NCI-H748 (cell line): ENCODE results near the gene ADGRD1.

ENCODE experiments used
- DNase-seq: peaks from one replicate; lab custom pipeline; 2025; ENCODE audit not compliant: unreplicated experiment; lab: John Stamatoyannopoulos, UW

The ADGRD1 gene

GRCh38 chr12:131005161-131006035, 51.7 kb downstream of the ADGRD1 start:
- no peak for DNase-seq

DNA sequence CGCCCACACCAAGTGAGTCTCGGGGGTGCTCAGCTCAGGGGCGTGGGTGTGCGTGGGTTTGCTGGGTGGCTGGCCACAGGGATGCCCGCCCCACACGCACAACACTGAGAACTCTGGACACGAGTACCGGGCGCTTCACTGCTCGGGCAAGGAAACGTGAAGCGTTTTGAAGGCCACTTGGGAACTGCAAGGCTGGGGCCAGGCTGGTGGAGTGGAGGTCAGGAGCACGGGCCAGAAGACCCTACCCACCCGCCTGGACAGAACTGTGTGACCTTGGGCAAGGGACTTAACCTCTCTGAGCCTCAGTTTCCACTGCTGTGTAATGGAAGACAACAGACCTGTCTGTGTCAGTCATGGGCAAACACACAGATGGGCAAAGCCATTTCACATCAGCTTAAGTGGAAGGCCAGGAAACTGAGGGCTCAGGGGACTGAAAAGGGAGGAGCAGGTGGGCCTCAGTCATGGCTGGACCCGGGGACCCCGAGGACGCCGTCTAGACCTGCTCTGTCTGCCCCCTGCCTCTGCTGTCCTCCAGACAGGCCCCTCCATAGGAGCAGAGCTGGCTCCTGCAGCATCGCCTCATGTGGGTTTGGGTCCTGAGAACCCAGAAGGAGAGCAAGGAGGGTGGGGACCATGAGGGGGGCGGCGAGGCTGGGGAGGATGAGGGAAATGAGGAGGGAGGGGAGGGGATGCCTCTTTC, 52.5 kb downstream of the ADGRD1 start:
- DNase-seq, result no peak

GRCh38 chr12:131007031-131007739, 53.5 kb downstream of the ADGRD1 start:
- DNase-seq, result no peak

- DNase-seq, result no peak
Observed at GRCh38 chr12:131007740-131008117, 54.0 kb downstream of the ADGRD1 start.

DNA sequence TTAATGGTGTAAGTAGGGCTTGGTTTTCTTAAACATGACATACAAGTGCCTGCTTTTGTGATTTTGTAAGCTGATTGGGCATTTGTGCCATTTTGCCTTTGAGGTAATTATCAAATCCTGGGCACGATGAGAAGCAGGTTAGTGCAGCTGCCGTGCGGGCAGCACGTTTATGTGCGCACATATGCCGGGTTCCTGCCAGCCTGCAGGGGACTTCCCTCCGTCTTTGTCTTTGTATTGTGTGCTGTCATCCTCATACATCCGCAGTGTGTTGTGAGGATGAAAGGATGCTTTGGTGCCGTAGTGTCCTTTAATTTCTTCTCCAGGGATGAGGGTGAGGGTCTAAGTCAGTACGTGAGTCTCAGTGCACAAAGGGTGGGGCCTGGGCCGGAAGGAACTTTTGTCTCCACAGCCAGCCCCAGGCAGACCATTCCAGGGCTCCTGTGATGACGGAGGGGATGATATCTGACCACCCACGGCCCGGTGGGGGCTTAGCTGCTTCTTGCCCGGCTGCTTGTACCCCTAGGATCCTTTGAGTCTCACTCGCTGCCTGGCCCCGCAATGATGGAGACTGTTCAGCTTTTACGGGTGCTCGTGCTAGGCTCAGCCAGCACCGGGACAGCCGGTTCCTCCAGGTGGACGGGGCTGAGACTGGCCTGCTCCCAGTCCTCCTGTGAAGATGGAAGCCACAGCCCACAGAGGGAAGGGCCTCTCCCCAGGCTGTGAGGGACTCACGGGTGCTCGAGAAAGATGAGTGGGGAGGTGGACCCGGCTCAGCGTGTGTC, 54.6 kb downstream of the ADGRD1 start:
- no peak for DNase-seq

DNA sequence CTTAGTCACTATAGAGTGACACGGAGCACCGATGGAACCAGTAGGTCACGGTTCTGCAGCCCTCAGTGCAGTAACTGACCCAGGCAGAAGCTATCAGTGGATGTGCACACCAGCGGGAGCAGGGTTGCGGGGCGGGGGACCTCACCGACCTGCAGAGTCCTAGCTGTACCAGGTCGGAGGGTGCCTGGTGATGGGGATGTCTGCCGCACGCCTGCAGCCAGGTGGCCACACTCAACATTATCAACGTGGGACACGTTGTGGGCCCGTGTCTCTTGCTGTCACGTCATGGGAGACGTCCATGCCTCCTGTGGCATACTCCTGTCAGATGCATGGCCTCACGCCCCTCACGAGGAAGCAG, 55.2 kb downstream of the ADGRD1 start:
- no peak for DNase-seq

DNA sequence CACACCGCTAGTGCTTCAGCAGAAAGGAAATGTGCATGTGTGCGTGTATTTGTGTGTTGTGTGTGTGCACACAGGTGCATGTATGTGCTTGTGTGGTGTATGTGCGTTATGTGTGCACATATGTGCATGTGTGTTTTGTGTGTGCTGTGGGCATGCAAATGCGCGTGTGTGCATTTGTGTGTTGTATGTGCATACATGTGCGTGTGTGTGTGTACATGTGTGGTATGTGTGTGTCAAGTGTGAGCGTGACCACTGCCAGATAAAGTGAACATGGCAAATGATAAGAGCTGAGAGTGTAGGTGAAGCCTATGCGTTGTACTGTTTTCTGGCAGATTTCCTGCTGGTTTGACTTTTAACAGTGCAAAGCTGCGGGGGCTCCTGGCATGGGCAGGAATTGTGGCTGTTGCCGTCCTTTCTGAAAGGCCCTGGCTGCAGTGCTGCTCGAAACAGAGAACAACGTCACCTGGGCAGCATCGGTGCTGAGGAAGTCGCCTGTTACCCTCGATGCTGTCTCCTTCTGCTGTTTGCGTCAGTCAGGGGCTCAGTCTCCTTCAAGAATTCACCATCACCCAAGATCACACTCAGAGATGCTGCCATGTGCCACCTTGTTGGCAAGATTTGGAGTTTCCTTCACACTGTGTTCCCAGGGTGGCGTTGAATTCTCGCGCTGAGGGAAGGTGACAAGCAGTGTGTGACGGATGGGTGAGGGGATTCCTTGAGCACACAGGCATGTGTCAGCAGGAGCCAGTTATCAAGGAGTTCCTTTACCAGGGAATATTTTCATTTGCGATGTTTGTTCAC, 56.1 kb downstream of the ADGRD1 start:
- no peak for DNase-seq

- no peak for DNase-seq
Observed at GRCh38 chr12:131010396-131011131, 56.9 kb downstream of the ADGRD1 start.

DNA sequence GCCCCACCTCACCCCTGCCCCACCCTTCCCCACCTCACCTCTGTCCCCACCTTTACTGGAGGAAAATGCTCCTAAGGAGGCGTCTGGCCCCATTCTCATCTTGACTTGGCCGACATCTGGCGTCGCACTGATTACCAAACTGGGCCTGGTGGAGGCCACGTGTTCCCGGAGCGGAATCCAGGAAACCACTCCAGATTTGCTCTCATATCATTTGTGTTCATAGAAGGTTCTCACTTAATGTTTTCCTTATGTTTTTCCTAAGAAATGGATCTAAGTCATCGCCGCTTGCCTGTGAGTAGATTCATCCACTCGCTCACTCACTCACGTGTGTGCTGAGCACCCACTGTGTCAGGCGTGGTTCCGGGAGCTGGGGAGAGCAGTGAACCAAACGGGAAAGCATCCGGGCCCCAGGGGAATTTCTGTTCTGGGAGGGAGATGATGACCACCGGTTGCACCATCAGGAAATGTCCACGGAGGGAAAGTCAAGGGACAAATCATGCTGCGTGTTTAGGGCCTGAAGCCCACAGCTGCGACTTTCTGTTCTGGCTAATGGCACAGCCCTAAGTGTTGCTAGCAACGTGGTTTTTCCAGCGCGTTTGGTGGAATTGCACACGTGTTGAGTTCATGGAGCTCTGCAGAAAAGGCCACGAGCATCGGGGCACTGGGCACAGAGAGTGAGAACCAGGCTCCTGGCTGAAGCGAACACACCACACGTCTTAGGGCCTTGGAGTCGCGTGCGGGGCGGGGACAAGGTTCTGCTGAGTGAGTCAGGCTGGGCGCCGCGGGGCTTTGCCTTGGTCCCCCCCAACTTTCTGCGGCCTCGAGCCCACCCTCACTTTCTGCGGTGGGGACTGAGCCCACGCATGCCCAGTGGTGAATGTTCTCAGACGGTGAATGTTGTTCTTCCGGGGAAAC, 57.7 kb downstream of the ADGRD1 start:
- DNase-seq, result no peak

DNA sequence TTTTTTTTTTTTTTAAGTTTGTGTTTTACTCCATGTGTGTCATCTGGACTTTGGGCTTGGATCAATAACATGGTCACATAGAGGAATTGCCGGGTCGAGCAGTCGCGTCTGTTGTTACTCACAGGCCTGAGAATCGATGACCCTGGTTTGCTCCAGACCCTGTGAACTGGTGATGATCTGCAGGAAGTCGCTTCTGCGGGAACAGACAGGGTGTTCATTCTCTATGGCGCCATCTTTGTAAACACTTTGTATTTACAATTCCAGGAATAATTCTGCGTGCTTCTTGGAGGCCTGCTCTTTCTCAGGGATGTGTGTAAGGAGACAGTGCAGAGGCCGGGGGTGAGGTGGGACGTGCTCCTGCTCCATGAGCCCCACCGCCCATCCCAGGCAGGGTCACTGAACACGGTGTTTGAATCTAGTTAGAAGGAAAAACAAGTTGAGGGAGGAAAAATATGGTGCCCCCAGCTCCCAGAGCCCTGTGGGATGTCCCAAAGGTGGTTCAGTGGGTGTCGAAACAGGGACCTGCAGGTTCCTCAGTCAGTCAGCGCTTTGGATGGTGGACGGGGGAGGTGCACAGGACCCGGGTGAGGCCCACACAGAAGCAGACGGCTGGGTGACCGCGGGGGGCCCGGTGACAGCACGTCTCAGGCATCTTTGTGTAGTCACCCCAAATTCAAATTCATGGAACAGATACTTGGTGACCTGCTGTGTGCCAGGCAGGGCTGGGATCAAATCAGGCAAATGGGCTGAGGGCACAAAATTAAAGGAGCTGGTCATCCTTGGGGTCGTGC, 58.8 kb downstream of the ADGRD1 start:
- DNase-seq, result no peak

DNA sequence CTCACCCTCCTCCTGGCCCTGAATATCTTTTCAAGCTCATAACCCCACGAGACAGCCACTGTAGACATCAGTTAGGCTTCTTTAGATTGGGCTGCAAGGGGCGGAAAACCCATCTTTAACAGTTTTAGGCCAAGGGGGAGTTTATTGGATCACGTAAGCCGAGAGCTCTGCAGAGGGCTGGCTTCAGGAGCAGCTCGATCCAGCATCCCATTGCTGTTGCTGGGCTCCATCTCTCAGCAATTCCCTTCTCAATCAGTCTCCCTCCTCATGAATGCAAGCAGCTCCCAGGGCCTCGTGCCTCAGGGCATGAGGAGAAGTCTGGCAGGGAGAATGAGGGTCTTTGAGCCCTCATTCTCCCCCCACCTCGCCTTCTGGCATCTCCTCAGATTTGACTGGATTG, 59.4 kb downstream of the ADGRD1 start:
- no peak for DNase-seq

- DNase-seq, result no peak
Observed at GRCh38 chr12:131014343-131014742, 60.6 kb downstream of the ADGRD1 start.

GRCh38 chr12:131015581-131016337, 62.1 kb downstream of the ADGRD1 start:
- DNase-seq, result no peak

DNA sequence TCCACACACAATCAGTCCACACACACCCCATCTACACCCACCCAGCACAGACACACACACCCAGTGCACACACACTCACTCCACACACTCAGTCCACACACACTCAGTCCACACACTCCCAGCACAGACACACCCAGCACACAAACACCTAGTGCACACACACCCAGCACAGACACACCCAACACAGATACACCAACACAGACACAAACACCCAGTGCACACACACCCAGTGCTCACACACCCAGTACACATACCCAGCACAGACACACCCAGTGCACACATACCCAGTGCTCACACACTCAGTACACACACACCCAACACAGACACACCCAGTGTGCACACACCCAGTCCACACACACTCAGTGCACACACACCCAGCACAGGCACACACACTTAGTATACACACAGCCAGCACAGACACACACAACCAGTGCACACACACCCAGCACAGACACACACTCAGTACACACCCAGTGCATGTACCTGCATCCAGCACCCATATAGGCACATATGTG, 63.8 kb downstream of the ADGRD1 start:
- DNase-seq, result no peak

DNA sequence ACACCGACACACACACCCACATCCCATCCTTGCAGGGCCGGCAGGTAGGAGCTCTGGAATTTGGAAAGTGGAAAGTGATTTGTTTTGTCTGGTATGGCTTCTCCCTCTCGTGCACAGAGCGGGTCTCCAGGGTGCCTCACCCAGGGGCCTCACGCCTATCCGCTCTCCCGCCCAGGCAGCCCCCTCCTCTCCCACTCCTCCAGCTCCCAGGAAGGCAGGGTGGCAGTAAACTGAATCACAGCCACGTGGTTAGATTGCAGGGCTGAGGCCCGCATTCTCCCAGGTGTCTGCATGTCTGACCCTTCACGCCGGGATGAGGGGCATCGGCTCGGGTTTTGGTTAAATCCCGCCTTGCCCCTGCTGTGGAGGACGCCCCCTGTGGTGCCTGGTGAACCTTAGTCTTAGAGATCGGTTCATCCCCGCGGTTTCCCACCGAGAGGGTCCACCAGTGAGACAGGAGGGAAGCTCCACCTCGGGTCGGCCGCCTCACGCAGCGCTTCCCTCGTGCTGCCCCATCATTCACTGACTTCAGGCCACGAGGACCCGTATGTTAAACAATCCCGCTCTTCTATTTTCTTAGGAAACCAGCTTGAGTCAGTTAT, 64.4 kb downstream of the ADGRD1 start:
- DNase-seq, result no peak

DNA sequence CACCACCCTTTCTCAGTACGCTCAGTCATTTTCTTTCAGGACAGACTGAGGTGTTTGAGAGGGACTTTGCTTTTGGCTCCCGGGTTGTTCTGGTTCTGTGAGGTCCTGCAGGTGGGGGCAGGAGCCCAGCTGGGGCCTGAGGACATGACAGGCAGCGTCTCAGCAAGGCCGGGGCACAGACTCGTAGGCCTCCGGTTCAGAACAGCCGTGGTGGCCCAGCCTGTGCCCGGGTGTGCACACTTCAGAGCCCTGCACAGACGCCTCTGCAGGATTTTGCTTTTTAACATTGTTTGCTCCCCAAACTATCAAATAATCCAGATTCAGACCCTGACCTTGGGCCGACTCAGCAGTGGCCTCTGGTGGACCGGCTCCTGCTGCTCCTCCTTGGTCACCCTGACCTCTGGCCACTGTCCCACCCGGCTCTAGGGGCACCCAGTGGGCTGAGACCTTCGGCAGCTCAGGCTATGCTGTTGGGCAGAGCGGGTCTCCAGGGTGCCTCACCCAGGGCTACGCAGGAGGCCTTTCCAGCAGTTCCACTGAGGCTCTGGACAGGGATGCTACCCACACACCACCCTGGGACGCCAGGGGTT, 65.2 kb downstream of the ADGRD1 start:
- no peak for DNase-seq
